Natural killer cell (primary cell): Measurements from ENCODE around the gene MAOA. TPM values are rescaled to one million over a fixed set of nuclear protein-coding genes. Genes with fewer than 3 reads are reported as not detected.
A peak's percentile ranks its signal among the peaks of the same experiment; 100 is the strongest.

Experiments
- ATAC-seq, 3 donors: fragments of 150-1000 bp in 2 of 3; fragments of 200-7000 bp in 1 of 3; cut with Tn5 transposase; 1 replicate in 1 of 3; 2 replicates in 2 of 3; pipeline ENCODE4 v1.10.0; 2021; ENCODE audit warnings: mild to moderate bottlenecking in 2 of 3, moderate library complexity in 2 of 3
- DNase-seq, 2 donors: peaks; one replicate each; pipeline versions ENCODE4 v3.0.0 to v3.0.0-alpha.2; 2013 to 2021; ENCODE audit warnings: mixed read lengths in 1 of 2
- H3K27ac ChIP-seq: one replicate; pipeline ENCODE4 v1.5.1; 2013; ENCODE audit warnings: mild to moderate bottlenecking, low read length
- H3K27me3 ChIP-seq: one replicate; pipeline ENCODE4 v1.6.1; 2013; ENCODE audit warnings: low read length; ENCODE audit not compliant: control insufficient read depth, insufficient read depth
- H3K36me3 ChIP-seq: one replicate; pipeline ENCODE4 v1.6.1; 2013; ENCODE audit warnings: low read length; ENCODE audit not compliant: control insufficient read depth, insufficient read depth
- H3K4me1 ChIP-seq: one replicate; pipeline ENCODE4 v1.6.1; 2013; ENCODE audit warnings: low read length; ENCODE audit not compliant: control insufficient read depth, insufficient read depth
- H3K4me3 ChIP-seq: one replicate; pipeline ENCODE4 v1.5.1; 2013; ENCODE audit warnings: low read length
- H3K9me3 ChIP-seq: one replicate; pipeline ENCODE4 v1.6.1; 2013; ENCODE audit warnings: low read length; ENCODE audit not compliant: control insufficient read depth, insufficient read depth
- H3K27ac Mint-ChIP-seq, 2 donors: one replicate each; pipeline ENCODE4 v1.8.0; 2022; ENCODE audit warnings: mild to moderate bottlenecking in 2 of 2, mixed read lengths in 2 of 2, moderate library complexity in 1 of 2
- H3K27me3 Mint-ChIP-seq, 2 donors: one replicate each; pipeline ENCODE4 v1.8.0; 2022; ENCODE audit warnings: low read depth in 2 of 2, mixed read lengths in 2 of 2
- H3K36me3 Mint-ChIP-seq: one replicate; pipeline ENCODE4 v1.8.0; 2022; ENCODE audit warnings: mixed read lengths
- H3K4me1 Mint-ChIP-seq, 2 donors: one replicate each; pipeline ENCODE4 v1.8.0; 2022; ENCODE audit warnings: mixed read lengths in 2 of 2
- H3K4me3 Mint-ChIP-seq: one replicate; pipeline ENCODE4 v1.8.0; 2022; ENCODE audit warnings: mild to moderate bottlenecking, moderate library complexity, mixed read lengths
- H3K9me3 Mint-ChIP-seq, 2 donors: one replicate each; pipeline ENCODE4 v1.8.0; 2022; ENCODE audit warnings: mixed read lengths in 2 of 2
- CTCF ChIP-seq: fragments of 200-600 bp; IDR thresholded peaks from one replicate; pipeline ENCODE4 v1.8.0; 2022; ENCODE audit warnings: antibody characterized with exemption
- WGBS: methylation state at CpG from one replicate; pipeline ENCODE4 v1.1.7; 2013; ENCODE audit warnings: missing lambda C conversion rate; ENCODE audit not compliant: insufficient coverage; 5-methylcytosine and 5-hydroxymethylcytosine counted together
- intact Hi-C: fragments of 100-400 bp; cut with micrococcal nuclease; formaldehyde crosslinking; loops from one replicate; pipeline ENCODE4 v1.14.2; 2022
- total RNA-seq, 4 donors: library from RNA; stranded (reverse); fragments of 120-200 nt in 1 of 4; gene quantifications; one replicate each; pipeline versions ENCODE4 v1.2.3 to v1.2.4, GENCODE V29; 2013 to 2022

The MAOA gene
- total RNA-seq, 3 donors from 2014 or later (not counting 1 experiment from before 2014, with no cell fraction given): 0.05 TPM; not detected in 2

- Histone ChIP-seq H3K9me3 (no peaks in the 10 kb centered on the region), H3K4me3 (no peak overlapping the region), H3K36me3 (no peaks in the 10 kb centered on the region), H3K27me3 (no peaks in the 10 kb centered on the region), H3K27ac (no peak overlapping the region), H3K4me1 (no peaks in the 10 kb centered on the region)
- H3K27me3 Mint-ChIP-seq: peaks cover 0 to 20% of the 10 kb centered on the region in 2 donors
- H3K27ac Mint-ChIP-seq: no peak overlapping the region
- H3K4me3 Mint-ChIP-seq: no peak overlapping the region
- DNase-seq: no peak
- no CpG with 5 or more reads among the region's 2 CpGs for WGBS
- no peaks in the 10 kb centered on the region for H3K36me3 Mint-ChIP-seq
- intact Hi-C loops: no loop called here
- H3K4me1 Mint-ChIP-seq: peaks cover 0 to 5% of the 10 kb centered on the region in 2 donors
- TF ChIP-seq CTCF: no peak
- no peak for ATAC-seq
- no peaks in the 10 kb centered on the region for H3K9me3 Mint-ChIP-seq
Measured at GRCh38 chrX:43747476-43747875, 91.4 kb downstream of the MAOA start.

- 4% methylated on average over 4 of the region's 6 CpGs for WGBS
- intact Hi-C loops: loop anchor here (1.0 to 5.0 kb wide), 2 partner anchors 193 to 1969 kb away; no protein-coding TSS in a partner anchor
- Histone ChIP-seq H3K27ac (no peak overlapping the region), H3K9me3 (no peaks in the 10 kb centered on the region), H3K27me3 (no peaks in the 10 kb centered on the region), H3K36me3 (no peaks in the 10 kb centered on the region), H3K4me1 (no peaks in the 10 kb centered on the region), H3K4me3 (no peak overlapping the region)
- no peak overlapping the region for H3K27ac Mint-ChIP-seq
- peak in 1 of 2 donors; percentile 68 for DNase-seq
- H3K27me3 Mint-ChIP-seq: peaks cover 0 to 11% of the 10 kb centered on the region in 2 donors
- peak; percentile 53 to 83 (median 59) for ATAC-seq
- TF ChIP-seq CTCF: peak; percentile 37
- no peak overlapping the region for H3K4me3 Mint-ChIP-seq
- no peaks in the 10 kb centered on the region for H3K9me3 Mint-ChIP-seq
- H3K4me1 Mint-ChIP-seq: peaks cover 0 to 5% of the 10 kb centered on the region in 2 donors
- no peaks in the 10 kb centered on the region for H3K36me3 Mint-ChIP-seq
Measured at GRCh38 chrX:43750248-43750676, 94.2 kb downstream of the MAOA start.

- intact Hi-C loops: loop anchor here (5.0 kb wide), 1 partner anchor 196 kb away; no protein-coding TSS in a partner anchor
- Histone ChIP-seq H3K9me3 (no peaks in the 10 kb centered on the region), H3K36me3 (no peaks in the 10 kb centered on the region), H3K4me1 (no peaks in the 10 kb centered on the region), H3K27me3 (no peaks in the 10 kb centered on the region), H3K4me3 (no peak overlapping the region), H3K27ac (no peak overlapping the region)
- Mint-ChIP-seq H3K9me3 (no peaks in the 10 kb centered on the region), H3K36me3 (no peaks in the 10 kb centered on the region), H3K27me3 (peaks cover 0 to 14% of the 10 kb centered on the region in 2 donors), H3K4me3 (no peak overlapping the region), H3K4me1 (peaks cover 0 to 5% of the 10 kb centered on the region in 2 donors), H3K27ac (no peak overlapping the region)
- DNase-seq (no peak), ATAC-seq (no peak)
- 78% methylated on average over 3 of the region's 3 CpGs for WGBS
- TF ChIP-seq CTCF: no peak
Measured at GRCh38 chrX:43753637-43754036, 97.5 kb downstream of the MAOA start.

- 91% methylated on average over 3 of the region's 5 CpGs for WGBS
Measured at GRCh38 chrX:43756076-43756475, 100.0 kb downstream of the MAOA start.

More at GRCh38 chrX:43756076-43756475, 100.0 kb downstream of the MAOA start:
- Mint-ChIP-seq H3K4me1 (no peaks in the 10 kb centered on the region), H3K27me3 (peaks cover 0 to 13% of the 10 kb centered on the region in 2 donors), H3K4me3 (no peak overlapping the region), H3K36me3 (no peaks in the 10 kb centered on the region), H3K27ac (no peak overlapping the region), H3K9me3 (no peaks in the 10 kb centered on the region)
- no peak for ATAC-seq
- Histone ChIP-seq H3K27ac (no peak overlapping the region), H3K4me3 (no peak overlapping the region), H3K27me3 (no peaks in the 10 kb centered on the region), H3K9me3 (no peaks in the 10 kb centered on the region), H3K36me3 (no peaks in the 10 kb centered on the region), H3K4me1 (no peaks in the 10 kb centered on the region)
- no peak for TF ChIP-seq CTCF
- intact Hi-C loops: no loop called here
- DNase-seq: no peak
